Right lobe of liver (tissue), 4 donors: ENCODE measurements around the gene RAB11FIP3.

ENCODE experiments used
- CTCF ChIP-seq, 4 donors: fragments of 200-600 bp in 3 of 4; fragments of 450-650 bp in 1 of 4; IDR thresholded peaks; one replicate each; pipeline versions ENCODE4 v1.5.1 to v1.8.0; 2016 to 2022; ENCODE audit warnings: antibody characterized with exemption in 4 of 4, mild to moderate bottlenecking in 2 of 4
- POLR2A ChIP-seq: fragments of 450-650 bp; IDR thresholded peaks from one replicate; pipeline ENCODE4 v1.6.1; 2017; ENCODE audit warnings: antibody characterized with exemption, mild to moderate bottlenecking
- donor health status: DM: no; HTN: no; CAD: no.
- donor health status: DM: no; HTN: no; CAD: no.
- donor health status: DM: no; HTN: yes; CAD: no.

DNA sequence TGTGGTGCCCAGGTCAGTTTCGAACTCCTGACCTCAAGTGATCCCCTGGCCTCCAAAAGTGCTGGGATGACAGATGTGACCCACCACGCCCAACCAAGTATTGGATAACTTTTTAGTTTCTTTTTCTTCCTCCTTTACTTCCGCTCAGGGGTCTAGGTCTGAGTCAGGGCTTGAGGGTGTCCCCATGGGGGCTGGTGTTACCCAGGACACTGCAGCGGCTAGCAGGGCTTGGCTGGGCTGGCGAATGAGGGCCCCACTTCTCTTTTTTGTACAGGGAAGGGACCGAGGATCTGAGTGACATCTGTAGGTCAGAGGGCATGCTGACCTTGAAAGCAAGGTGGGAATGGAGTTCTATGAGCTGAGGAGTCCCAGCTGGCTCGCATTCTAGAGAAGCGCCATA lies 24.9 kb downstream of the RAB11FIP3 start:
- no peak for TF ChIP-seq CTCF (IDR thresholded peaks at IDR 0.05)
- TF ChIP-seq POLR2A, result no peak
